Neural cell (in vitro differentiated cells): ENCODE results near the gene TEF. TPM values are rescaled to one million over a fixed set of nuclear protein-coding genes. Genes with fewer than 3 reads are reported as not detected.

ENCODE experiments used
- H2AFZ ChIP-seq: fragments of 200-600, 300-800 bp; sonication (generic), shearing (Covaris generic); 2 replicates; pipeline ENCODE4 v1.6.0; 2014; ENCODE audit warnings: low read depth, mild to moderate bottlenecking, antibody characterized with exemption, low read length, moderate library complexity
- H3F3A ChIP-seq: fragments of 200-600 bp; shearing (Covaris generic); 2 replicates; pipeline ENCODE4 v1.6.1; 2016; ENCODE audit warnings: mild to moderate bottlenecking, moderate library complexity, mixed read lengths, antibody characterized with exemption, low read length; ENCODE audit not compliant: insufficient read depth, poor library complexity, severe bottlenecking
- H3K27ac ChIP-seq: fragments of 200-600, 300-800 bp; sonication (generic), shearing (Covaris generic); 2 replicates; pipeline ENCODE4 v1.5.1; 2014; ENCODE audit warnings: mild to moderate bottlenecking, low read length, moderate library complexity
- H3K27me3 ChIP-seq: fragments of 300-800, 200-600 bp; sonication (generic), shearing (Covaris generic); 2 replicates; pipeline ENCODE4 v1.6.0; 2014; ENCODE audit warnings: mild to moderate bottlenecking, low read depth, low read length, moderate library complexity; ENCODE audit not compliant: insufficient read depth
- H3K36me3 ChIP-seq: fragments of 300-800, 200-600 bp; sonication (generic), shearing (Covaris generic); 2 replicates; pipeline ENCODE4 v1.5.1; 2014; ENCODE audit warnings: mild to moderate bottlenecking, antibody characterized with exemption, low read length, moderate library complexity; ENCODE audit not compliant: insufficient read depth
- H3K4me2 ChIP-seq: fragments of 300-800, 200-600 bp; sonication (generic), shearing (Covaris generic); 2 replicates; pipeline ENCODE4 v1.6.0; 2014; ENCODE audit warnings: mild to moderate bottlenecking, low read length
- H3K4me3 ChIP-seq: fragments of 300-800, 200-600 bp; sonication (generic), shearing (Covaris generic); 2 replicates; pipeline ENCODE4 v1.5.1; 2014; ENCODE audit warnings: mild to moderate bottlenecking, low read length, moderate library complexity
- H3K79me2 ChIP-seq: fragments of 200-600 bp; shearing (Covaris generic); replicated peaks from 2 replicates; pipeline ENCODE4 v1.6.0; 2014; ENCODE audit warnings: mild to moderate bottlenecking, low read length, moderate library complexity; ENCODE audit not compliant: insufficient read depth
- H3K9ac ChIP-seq: fragments of 300-800, 200-600 bp; sonication (generic), shearing (Covaris generic); 2 replicates; pipeline ENCODE4 v1.6.1; 2016; ENCODE audit warnings: mild to moderate bottlenecking, low read length, mixed read lengths
- H3K9me2 ChIP-seq: fragments of 200-600 bp; shearing (Covaris generic); 2 replicates; pipeline ENCODE4 v1.6.1; 2016; ENCODE audit warnings: mild to moderate bottlenecking, low read length, mixed read lengths; ENCODE audit not compliant: insufficient read depth
- H3K9me3 ChIP-seq: fragments of 200-600, 300-800 bp; sonication (generic), shearing (Covaris generic); 2 replicates; pipeline ENCODE4 v1.6.1; 2016; ENCODE audit warnings: mild to moderate bottlenecking, mixed run types, low read length, moderate library complexity, mixed read lengths
- H4K20me1 ChIP-seq: fragments of 200-600 bp; shearing (Covaris generic); 2 replicates; pipeline ENCODE4 v1.6.1; 2016; ENCODE audit warnings: mild to moderate bottlenecking, mixed run types; ENCODE audit not compliant: insufficient read depth
- EP300 ChIP-seq: fragments of 450-650 bp; conservative IDR thresholded peaks from 2 replicates; pipeline ENCODE4 v1.6.1; 2014; ENCODE audit warnings: antibody characterized with exemption, mild to moderate bottlenecking, moderate library complexity; ENCODE audit not compliant: poor library complexity, severe bottlenecking
- EZH2 ChIP-seq: fragments of 200-600, 300-800 bp; shearing (Covaris generic), sonication (generic); IDR thresholded peaks from 2 replicates; pipeline ENCODE4 v1.6.1; 2014; ENCODE audit warnings: antibody characterized with exemption, low read length, borderline replicate concordance, mild to moderate bottlenecking; ENCODE audit not compliant: insufficient read depth, poor library complexity, severe bottlenecking
- MXI1 ChIP-seq: fragments of 450-650 bp; conservative IDR thresholded peaks from 2 replicates; pipeline ENCODE4 v1.6.1; 2014; ENCODE audit warnings: antibody characterized with exemption, mild to moderate bottlenecking; ENCODE audit not compliant: poor library complexity, severe bottlenecking
- POLR2AphosphoS5 ChIP-seq: IDR thresholded peaks from 2 replicates; pipeline ENCODE4 v1.6.1; 2012
- RAD21 ChIP-seq: fragments of 450-650 bp; conservative IDR thresholded peaks from 2 replicates; pipeline ENCODE4 v1.6.1; 2014; ENCODE audit warnings: antibody characterized with exemption, mild to moderate bottlenecking, moderate library complexity
- SMC3 ChIP-seq: fragments of 450-650 bp; conservative IDR thresholded peaks from 2 replicates; pipeline ENCODE4 v1.6.1; 2014; ENCODE audit warnings: antibody characterized with exemption, mild to moderate bottlenecking, moderate library complexity; ENCODE audit not compliant: poor library complexity
- TAF1 ChIP-seq: IDR thresholded peaks from 2 replicates; pipeline ENCODE4 v1.6.1; 2012; ENCODE audit warnings: low read depth
- polyA plus RNA-seq: library from polyadenylated mRNA; depleted of rRNA; stranded (reverse); fragments of >200 nt; gene quantifications from 2 replicates; pipeline ENCODE4 v1.2.3, GENCODE V29; 2014
- TF ChIP-seq, protein P1 (sequence below): fragments of 450-650 bp; IDR thresholded peaks from 2 replicates; pipeline ENCODE4 v1.5.1; 2014; ENCODE audit warnings: antibody characterized with exemption, mild to moderate bottlenecking, moderate library complexity; ENCODE audit not compliant: poor library complexity, severe bottlenecking
- TF ChIP-seq, protein P2 (sequence below): IDR thresholded peaks from 2 replicates; pipeline ENCODE4 v1.6.1; 2012; ENCODE audit warnings: borderline replicate concordance

The TEF gene
- polyA plus RNA-seq, 1 donor from 2014 or later = 4.9 TPM

DNA sequence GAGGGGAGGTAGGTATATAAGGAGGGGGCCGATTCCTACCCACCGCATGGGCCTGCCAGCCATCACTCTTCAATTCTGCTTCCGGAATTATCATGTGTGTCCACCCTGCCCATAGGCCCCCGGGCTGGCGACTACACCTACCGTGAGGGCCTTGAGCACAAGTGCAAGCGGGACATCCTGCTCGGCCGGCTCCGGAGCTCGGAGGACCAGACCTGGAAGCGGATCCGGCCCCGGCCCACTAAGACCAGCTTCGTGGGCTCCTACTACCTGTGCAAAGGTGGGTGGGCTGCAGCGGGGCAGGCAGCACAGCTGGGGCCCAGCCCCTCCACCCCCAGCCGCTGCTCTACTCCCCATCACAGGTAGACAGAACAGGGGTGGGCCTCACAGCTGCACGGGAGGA is 38.4 kb upstream of the TEF start:
- no peak for TF ChIP-seq TAF1
- TF ChIP-seq EZH2 = no peak
- TF ChIP-seq SMC3 = no peak
- TF ChIP-seq MXI1 = no peak
- TF ChIP-seq, protein P1, sequence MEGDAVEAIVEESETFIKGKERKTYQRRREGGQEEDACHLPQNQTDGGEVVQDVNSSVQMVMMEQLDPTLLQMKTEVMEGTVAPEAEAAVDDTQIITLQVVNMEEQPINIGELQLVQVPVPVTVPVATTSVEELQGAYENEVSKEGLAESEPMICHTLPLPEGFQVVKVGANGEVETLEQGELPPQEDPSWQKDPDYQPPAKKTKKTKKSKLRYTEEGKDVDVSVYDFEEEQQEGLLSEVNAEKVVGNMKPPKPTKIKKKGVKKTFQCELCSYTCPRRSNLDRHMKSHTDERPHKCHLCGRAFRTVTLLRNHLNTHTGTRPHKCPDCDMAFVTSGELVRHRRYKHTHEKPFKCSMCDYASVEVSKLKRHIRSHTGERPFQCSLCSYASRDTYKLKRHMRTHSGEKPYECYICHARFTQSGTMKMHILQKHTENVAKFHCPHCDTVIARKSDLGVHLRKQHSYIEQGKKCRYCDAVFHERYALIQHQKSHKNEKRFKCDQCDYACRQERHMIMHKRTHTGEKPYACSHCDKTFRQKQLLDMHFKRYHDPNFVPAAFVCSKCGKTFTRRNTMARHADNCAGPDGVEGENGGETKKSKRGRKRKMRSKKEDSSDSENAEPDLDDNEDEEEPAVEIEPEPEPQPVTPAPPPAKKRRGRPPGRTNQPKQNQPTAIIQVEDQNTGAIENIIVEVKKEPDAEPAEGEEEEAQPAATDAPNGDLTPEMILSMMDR = no peak
- no peak for TF ChIP-seq POLR2AphosphoS5
- TF ChIP-seq, protein P2, sequence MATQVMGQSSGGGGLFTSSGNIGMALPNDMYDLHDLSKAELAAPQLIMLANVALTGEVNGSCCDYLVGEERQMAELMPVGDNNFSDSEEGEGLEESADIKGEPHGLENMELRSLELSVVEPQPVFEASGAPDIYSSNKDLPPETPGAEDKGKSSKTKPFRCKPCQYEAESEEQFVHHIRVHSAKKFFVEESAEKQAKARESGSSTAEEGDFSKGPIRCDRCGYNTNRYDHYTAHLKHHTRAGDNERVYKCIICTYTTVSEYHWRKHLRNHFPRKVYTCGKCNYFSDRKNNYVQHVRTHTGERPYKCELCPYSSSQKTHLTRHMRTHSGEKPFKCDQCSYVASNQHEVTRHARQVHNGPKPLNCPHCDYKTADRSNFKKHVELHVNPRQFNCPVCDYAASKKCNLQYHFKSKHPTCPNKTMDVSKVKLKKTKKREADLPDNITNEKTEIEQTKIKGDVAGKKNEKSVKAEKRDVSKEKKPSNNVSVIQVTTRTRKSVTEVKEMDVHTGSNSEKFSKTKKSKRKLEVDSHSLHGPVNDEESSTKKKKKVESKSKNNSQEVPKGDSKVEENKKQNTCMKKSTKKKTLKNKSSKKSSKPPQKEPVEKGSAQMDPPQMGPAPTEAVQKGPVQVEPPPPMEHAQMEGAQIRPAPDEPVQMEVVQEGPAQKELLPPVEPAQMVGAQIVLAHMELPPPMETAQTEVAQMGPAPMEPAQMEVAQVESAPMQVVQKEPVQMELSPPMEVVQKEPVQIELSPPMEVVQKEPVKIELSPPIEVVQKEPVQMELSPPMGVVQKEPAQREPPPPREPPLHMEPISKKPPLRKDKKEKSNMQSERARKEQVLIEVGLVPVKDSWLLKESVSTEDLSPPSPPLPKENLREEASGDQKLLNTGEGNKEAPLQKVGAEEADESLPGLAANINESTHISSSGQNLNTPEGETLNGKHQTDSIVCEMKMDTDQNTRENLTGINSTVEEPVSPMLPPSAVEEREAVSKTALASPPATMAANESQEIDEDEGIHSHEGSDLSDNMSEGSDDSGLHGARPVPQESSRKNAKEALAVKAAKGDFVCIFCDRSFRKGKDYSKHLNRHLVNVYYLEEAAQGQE = no peak
- TF ChIP-seq EP300 = no peak
- TF ChIP-seq RAD21 = no peak
- no peak overlapping the region for H2AFZ ChIP-seq
- H3K9me3 ChIP-seq = no peaks in the 10 kb centered on the region
- no peak overlapping the region for H3K4me3 ChIP-seq
- no peaks in the 10 kb centered on the region for H4K20me1 ChIP-seq
- no peak overlapping the region for H3K9ac ChIP-seq
- no peak overlapping the region for H3K27ac ChIP-seq
- H3K4me2 ChIP-seq = no peak overlapping the region
- no peaks in the 10 kb centered on the region for H3K9me2 ChIP-seq
- H3K36me3 ChIP-seq = peaks cover 7% of the 10 kb centered on the region
- H3F3A ChIP-seq = no peaks in the 10 kb centered on the region
- H3K79me2 ChIP-seq = no peaks in the 10 kb centered on the region
- no peaks in the 10 kb centered on the region for H3K27me3 ChIP-seq

DNA sequence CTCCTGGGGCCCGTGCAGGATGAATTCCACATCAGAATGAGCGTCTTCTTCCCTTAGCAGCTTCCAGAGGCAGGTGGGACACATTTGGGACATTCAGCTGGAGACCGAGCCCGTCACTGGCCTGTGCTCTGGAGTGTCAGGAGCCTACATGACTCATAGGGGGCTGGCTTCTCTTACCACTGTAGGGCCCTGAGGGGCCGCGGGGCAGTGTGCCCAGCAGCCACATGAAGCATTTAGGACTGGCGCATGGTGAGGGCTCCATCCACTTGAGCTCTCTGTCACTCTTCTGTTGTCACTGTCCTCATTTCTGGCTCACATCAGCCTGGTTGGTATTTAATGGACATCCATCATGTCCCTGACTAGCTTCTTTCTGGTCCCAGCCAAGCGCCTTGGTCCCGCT is 38.0 kb upstream of the TEF start:
- TF ChIP-seq, protein P1 = no peak
- Histone ChIP-seq H3K27ac (no peak overlapping the region), H3K4me3 (no peak overlapping the region), H3K9me3 (no peaks in the 10 kb centered on the region), H2AFZ (no peak overlapping the region), H3K4me2 (no peak overlapping the region), H3K27me3 (no peaks in the 10 kb centered on the region), H4K20me1 (no peaks in the 10 kb centered on the region), H3K36me3 (peaks cover 7% of the 10 kb centered on the region), H3K9me2 (no peaks in the 10 kb centered on the region), H3K9ac (no peak overlapping the region), H3F3A (no peaks in the 10 kb centered on the region), H3K79me2 (no peaks in the 10 kb centered on the region)
